Stomach (tissue), 9 donors: ENCODE results near the gene PLD3. TPM values are rescaled to one million over a fixed set of nuclear protein-coding genes. Genes with fewer than 3 reads are reported as not detected.
"Not testable (repeated sequence)": the region's sequence is repeated elsewhere in the genome, so short reads cannot be mapped to it uniquely, and the experiment has no call there.

Source experiments
- DNase-seq, 2 donors: peaks; one replicate each; pipeline versions ENCODE4 v3.0.0 to v3.0.0-alpha.2; 2013 to 2019
- H3K27ac ChIP-seq, 5 donors: fragments of 200-600 bp in 4 of 5; sonication (generic) in 4 of 5; one replicate each; pipeline ENCODE4 v1.5.1; 2013 to 2019; ENCODE audit warnings: mild to moderate bottlenecking in 1 of 5, moderate library complexity in 1 of 5
- H3K27me3 ChIP-seq, 3 donors: fragments of 200-600 bp; sonication (generic); one replicate each; pipeline ENCODE4 v1.5.1; 2017 to 2019; ENCODE audit warnings: mixed run types in 1 of 3
- H3K36me3 ChIP-seq, 4 donors: fragments of 200-600 bp; sonication (generic); 1 replicate in 3 of 4; 2 replicates in 1 of 4; pipeline ENCODE4 v1.5.1; 2016 to 2019
- H3K4me1 ChIP-seq, 4 donors: fragments of 200-600 bp; sonication (generic); one replicate each; pipeline ENCODE4 v1.5.1; 2016 to 2019
- H3K4me3 ChIP-seq, 4 donors: fragments of 200-600 bp; sonication (generic) in 3 of 4; one replicate each; pipeline ENCODE4 v1.5.1; 2016 to 2019; ENCODE audit warnings: mild to moderate bottlenecking in 1 of 4
- H3K9me3 ChIP-seq, 4 donors: fragments of 200-600 bp; sonication (generic); one replicate each; pipeline ENCODE4 v1.5.1; 2016 to 2019
- EP300 ChIP-seq: sonication (generic); formaldehyde crosslinking; IDR thresholded peaks from one replicate; pipeline ENCODE4 v1.6.1; 2017; ENCODE audit warnings: antibody characterized with exemption
- POLR2A ChIP-seq, 4 donors: fragments of 450-650 bp; IDR thresholded peaks; one replicate each; pipeline ENCODE4 v1.6.1; 2016; ENCODE audit warnings: antibody characterized with exemption in 4 of 4, control low read depth in 2 of 4, mild to moderate bottlenecking in 1 of 4, moderate library complexity in 1 of 4
- POLR2AphosphoS5 ChIP-seq, 3 donors: sonication (generic); formaldehyde crosslinking; IDR thresholded peaks; one replicate each; pipeline ENCODE4 v1.6.1; 2016; ENCODE audit warnings: antibody characterized with exemption in 3 of 3
- WGBS, 5 donors: extraction: QIAGEN DNeasy Blood & Tissue Kit in 3 of 5; methylation state at CpG; one replicate each; pipeline versions ENCODE4 v1.1.5 to v1.1.7; 2013 to 2018; 5-methylcytosine and 5-hydroxymethylcytosine counted together
- intact Hi-C: fragments of 100-400 bp; cut with DNase I; formaldehyde crosslinking; loops from one replicate; pipeline ENCODE4 v1.15.1; 2023; ENCODE audit warnings: low total_unique reads
- polyA plus RNA-seq, 3 donors: library from polyadenylated mRNA; stranded (reverse); fragments of 200-250 nt; gene quantifications; one replicate each; pipeline ENCODE4 v1.2.3, GENCODE V29; 2013
- total RNA-seq, 5 donors: library from RNA; depleted of rRNA; stranded (reverse); fragments of >200 nt; gene quantifications; one replicate each; pipeline versions ENCODE4 v1.1.0 to v1.2.3, GENCODE V29; 2014 to 2016
- TF ChIP-seq, protein P1 (sequence below), 7 experiments: fragments of 450-650 bp in 4 of 7; fragments of 200-600 bp in 3 of 7; sonication (generic) in 3 of 7; IDR thresholded peaks; one replicate each; pipeline ENCODE4 v1.5.1; 2016 to 2019; ENCODE audit warnings: antibody characterized with exemption in 7 of 7, control low read depth in 2 of 7, mild to moderate bottlenecking in 1 of 7
- donor health status: healthy with polysubstance abuse.
- donor health status: Bipolar disorder and iron deficiency.
- donor health status: healthy.

Gene PLD3
- total and polyA plus RNA-seq, 8 donors: 58.8 to 273 (median 145) TPM

DNA sequence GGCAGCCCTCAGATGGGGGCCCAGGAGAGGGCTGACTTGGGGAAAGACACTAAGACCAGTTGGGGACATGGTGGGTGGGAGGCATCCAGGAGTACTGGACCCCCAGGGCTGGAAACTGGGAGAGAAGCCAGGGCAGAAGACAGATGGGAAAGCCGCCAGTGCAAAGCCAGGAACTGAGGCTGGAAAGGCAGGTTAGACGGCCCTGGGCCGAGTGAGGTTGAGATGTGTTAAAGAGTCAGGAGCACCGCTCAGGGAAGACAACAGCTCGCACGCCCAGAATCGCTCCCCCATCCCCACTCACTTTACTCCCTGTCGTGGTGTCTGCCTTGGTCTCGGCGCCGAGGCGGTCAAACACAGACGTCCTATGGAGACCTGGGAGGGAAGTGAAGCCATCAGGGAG is 24.8 kb upstream of the PLD3 start:
- H3K27me3 ChIP-seq: no peaks in the 10 kb centered on the region
- intact Hi-C loops: no loop called here
- WGBS, 5 donors: 89 to 91% (median 90%) methylated on average over 13 of the region's 13 CpGs
- H3K27ac ChIP-seq: no peak overlapping the region
- H3K4me1 ChIP-seq: no peaks in the 10 kb centered on the region
- no peak overlapping the region for H3K4me3 ChIP-seq
- no peaks in the 10 kb centered on the region for H3K9me3 ChIP-seq
- TF ChIP-seq POLR2A (IDR thresholded peaks at IDR 0.05) (no peak), EP300 (no peak), POLR2AphosphoS5 (IDR thresholded peaks at IDR 0.05) (no peak)
- TF ChIP-seq, protein P1, sequence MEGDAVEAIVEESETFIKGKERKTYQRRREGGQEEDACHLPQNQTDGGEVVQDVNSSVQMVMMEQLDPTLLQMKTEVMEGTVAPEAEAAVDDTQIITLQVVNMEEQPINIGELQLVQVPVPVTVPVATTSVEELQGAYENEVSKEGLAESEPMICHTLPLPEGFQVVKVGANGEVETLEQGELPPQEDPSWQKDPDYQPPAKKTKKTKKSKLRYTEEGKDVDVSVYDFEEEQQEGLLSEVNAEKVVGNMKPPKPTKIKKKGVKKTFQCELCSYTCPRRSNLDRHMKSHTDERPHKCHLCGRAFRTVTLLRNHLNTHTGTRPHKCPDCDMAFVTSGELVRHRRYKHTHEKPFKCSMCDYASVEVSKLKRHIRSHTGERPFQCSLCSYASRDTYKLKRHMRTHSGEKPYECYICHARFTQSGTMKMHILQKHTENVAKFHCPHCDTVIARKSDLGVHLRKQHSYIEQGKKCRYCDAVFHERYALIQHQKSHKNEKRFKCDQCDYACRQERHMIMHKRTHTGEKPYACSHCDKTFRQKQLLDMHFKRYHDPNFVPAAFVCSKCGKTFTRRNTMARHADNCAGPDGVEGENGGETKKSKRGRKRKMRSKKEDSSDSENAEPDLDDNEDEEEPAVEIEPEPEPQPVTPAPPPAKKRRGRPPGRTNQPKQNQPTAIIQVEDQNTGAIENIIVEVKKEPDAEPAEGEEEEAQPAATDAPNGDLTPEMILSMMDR (IDR thresholded peaks at IDR 0.05): no peak
- peaks cover 73 to 97% (median 91%) of the 10 kb centered on the region in 4 donors for H3K36me3 ChIP-seq
- no peak for DNase-seq

- intact Hi-C loops: no loop called here
- Histone ChIP-seq H3K27ac (no peak overlapping the region), H3K9me3 (no peaks in the 10 kb centered on the region), H3K36me3 (peaks cover 75 to 100% (median 97%) of the 10 kb centered on the region in 4 donors), H3K27me3 (no peaks in the 10 kb centered on the region), H3K4me1 (no peaks in the 10 kb centered on the region), H3K4me3 (no peak overlapping the region)
- no peak for DNase-seq
- TF ChIP-seq POLR2AphosphoS5 (IDR thresholded peaks at IDR 0.05) (no peak), POLR2A (IDR thresholded peaks at IDR 0.05) (no peak), EP300 (no peak)
- TF ChIP-seq, protein P1 (IDR thresholded peaks at IDR 0.05): no peak
- 89 to 96% (median 92%) methylated on average over 12 to 14 of the region's 14 CpGs for WGBS, 5 donors
These were observed 22.3 kb upstream of the PLD3 start for GRCh38 chr19:40326201-40326600.

DNA sequence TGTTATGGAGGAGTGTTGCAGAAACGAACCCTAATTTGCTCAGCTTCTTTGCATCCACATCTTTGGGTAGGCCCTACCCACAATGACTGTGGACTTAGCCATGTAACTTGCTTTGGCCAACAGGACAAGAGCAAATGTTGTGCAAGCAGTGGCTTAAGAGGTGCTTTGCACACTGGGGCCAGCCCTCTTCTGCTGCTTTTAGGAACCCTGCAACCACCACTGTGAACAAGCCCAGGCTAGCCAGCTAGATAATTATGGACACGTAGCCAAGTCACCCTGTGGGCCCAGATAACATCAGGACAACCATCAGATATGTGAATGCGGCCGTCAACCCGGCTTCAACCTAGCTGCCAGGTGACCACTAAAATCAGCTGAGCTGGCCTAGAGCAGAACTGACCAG is 17.4 kb upstream of the PLD3 start:
- intact Hi-C loops: no loop called here
- no peak overlapping the region for H3K4me3 ChIP-seq
- WGBS, 5 donors: 84 to 96% (median 94%) methylated on average over 5 of the region's 5 CpGs
- TF ChIP-seq POLR2AphosphoS5 (IDR thresholded peaks at IDR 0.05) (no peak), POLR2A (IDR thresholded peaks at IDR 0.05) (no peak), EP300 (no peak)
- TF ChIP-seq, protein P1 (IDR thresholded peaks at IDR 0.05): no peak
- H3K27ac ChIP-seq: no peak overlapping the region
- DNase-seq: no peak
- no peaks in the 10 kb centered on the region for H3K27me3 ChIP-seq
- no peaks in the 10 kb centered on the region for H3K9me3 ChIP-seq
- peaks cover 57 to 100% (median 97%) of the 10 kb centered on the region in 4 donors for H3K36me3 ChIP-seq
- no peaks in the 10 kb centered on the region for H3K4me1 ChIP-seq

DNA sequence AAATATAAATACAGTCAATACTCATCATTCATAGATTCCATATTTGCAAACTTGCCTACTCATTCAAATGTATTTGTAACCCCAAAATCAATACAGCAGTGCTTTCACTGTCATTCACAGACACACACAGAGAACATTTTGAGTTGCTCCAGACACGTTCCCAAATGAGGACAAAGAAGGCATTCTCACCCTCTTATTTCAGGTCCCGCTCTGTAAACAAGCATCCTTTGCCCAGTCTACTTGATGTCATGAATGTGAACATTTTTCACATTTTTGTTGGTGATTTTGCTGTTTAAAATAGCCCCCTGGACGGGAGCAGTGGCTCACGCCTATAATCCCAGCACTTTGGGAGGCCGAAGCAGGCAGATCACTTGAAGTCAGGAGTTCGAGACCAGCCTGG is 15.8 kb upstream of the PLD3 start:
- no peak for DNase-seq
- Histone ChIP-seq H3K4me1 (no peaks in the 10 kb centered on the region), H3K4me3 (no peak overlapping the region), H3K27ac (no peak overlapping the region), H3K36me3 (peaks cover 46 to 93% (median 90%) of the 10 kb centered on the region in 4 donors), H3K9me3 (no peaks in the 10 kb centered on the region), H3K27me3 (no peaks in the 10 kb centered on the region)
- WGBS, 5 donors: 79 to 94% (median 82%) methylated on average over 6 of the region's 6 CpGs
- intact Hi-C loops: no loop called here
- no peak for TF ChIP-seq EP300
- TF ChIP-seq POLR2AphosphoS5 (IDR thresholded peaks at IDR 0.05): no peak
- no peak for TF ChIP-seq POLR2A (IDR thresholded peaks at IDR 0.05)
- TF ChIP-seq, protein P1 (IDR thresholded peaks at IDR 0.05): no peak

- H3K27ac ChIP-seq, DNase-seq, H3K27me3 ChIP-seq, H3K9me3 ChIP-seq, H3K4me1 ChIP-seq, intact Hi-C loops, H3K4me3 ChIP-seq: not testable (repeated sequence)
- WGBS, 5 donors: 93 to 98% (median 96%) methylated on average over 6 of the region's 6 CpGs
- H3K36me3 ChIP-seq: peaks cover 42 to 91% (median 88%) of the 10 kb centered on the region in 4 donors
These were observed 15.4 kb upstream of the PLD3 start for GRCh38 chr19:40333083-40333482.
